Nephron progenitor cell (in vitro differentiated cells): ENCODE measurements around the gene KIF26A.

ENCODE experiments used
- DNase-seq: peaks from one replicate; pipeline ENCODE4 v3.0.0; 2021
- H3K27ac Mint-ChIP-seq: 2 replicates; pipeline ENCODE4 v1.8.0; 2021; ENCODE audit warnings: mild to moderate bottlenecking, moderate library complexity, mixed read lengths
- H3K27me3 Mint-ChIP-seq: 2 replicates; pipeline ENCODE4 v1.8.0; 2021; ENCODE audit warnings: mild to moderate bottlenecking, low read depth, mixed read lengths; ENCODE audit not compliant: poor library complexity
- H3K36me3 Mint-ChIP-seq: 2 replicates; pipeline ENCODE4 v1.8.0; 2021; ENCODE audit warnings: low read depth, mixed read lengths
- H3K4me1 Mint-ChIP-seq: 2 replicates; pipeline ENCODE4 v1.8.0; 2021; ENCODE audit warnings: mixed read lengths
- H3K4me3 Mint-ChIP-seq: 2 replicates; pipeline ENCODE4 v1.8.0; 2021; ENCODE audit warnings: mild to moderate bottlenecking, moderate library complexity, mixed read lengths
- H3K9me3 Mint-ChIP-seq: 2 replicates; pipeline ENCODE4 v1.8.0; 2021; ENCODE audit warnings: mild to moderate bottlenecking, moderate library complexity, mixed read lengths
- TF ChIP-seq, protein P1 (sequence below): fragments of 200-600 bp; sonication (generic); IDR thresholded peaks from 2 replicates; pipeline ENCODE4 v1.5.0; 2021; ENCODE audit warnings: antibody characterized with exemption

Gene KIF26A

DNA sequence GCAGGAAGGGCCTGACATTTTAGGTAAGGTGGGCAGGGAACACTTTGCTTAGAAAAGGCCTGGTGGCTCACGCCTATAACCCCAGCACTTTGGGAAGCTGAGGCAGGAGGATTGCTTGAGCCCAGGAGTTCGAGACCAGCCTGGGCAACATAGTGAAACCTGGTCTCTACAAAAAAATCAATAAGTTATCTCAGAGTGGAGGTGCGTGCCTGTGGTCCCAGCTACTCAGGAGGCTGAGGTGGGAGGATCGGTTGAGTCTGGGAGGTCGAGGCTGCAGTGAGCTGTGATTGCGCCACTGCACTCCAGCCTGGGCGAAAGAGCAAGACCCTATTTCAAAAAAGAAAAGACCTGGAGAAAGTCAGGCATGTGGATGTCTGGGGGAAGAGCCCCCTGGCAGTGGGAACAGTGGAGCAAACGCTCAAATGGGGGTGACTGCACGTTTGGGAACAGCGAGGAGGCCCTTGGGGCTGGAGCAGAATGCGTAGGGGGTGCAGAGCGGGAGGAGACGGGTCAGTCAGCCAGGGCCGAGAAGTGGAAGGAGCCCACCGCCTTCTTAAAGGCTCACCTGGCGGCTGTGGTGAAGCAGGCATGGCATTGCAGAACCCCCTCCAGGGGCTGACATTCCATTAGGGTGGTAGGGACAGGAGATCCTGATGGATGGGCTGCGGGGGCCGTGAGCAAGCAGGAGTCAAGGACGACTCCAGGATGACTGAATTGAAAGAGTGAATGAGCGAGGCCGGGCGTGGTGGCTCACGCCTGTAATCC, 6.2 kb upstream of the KIF26A start:
- peak; percentile 2 for DNase-seq
- no peak overlapping the region for H3K4me3 Mint-ChIP-seq
- TF ChIP-seq, protein P1, sequence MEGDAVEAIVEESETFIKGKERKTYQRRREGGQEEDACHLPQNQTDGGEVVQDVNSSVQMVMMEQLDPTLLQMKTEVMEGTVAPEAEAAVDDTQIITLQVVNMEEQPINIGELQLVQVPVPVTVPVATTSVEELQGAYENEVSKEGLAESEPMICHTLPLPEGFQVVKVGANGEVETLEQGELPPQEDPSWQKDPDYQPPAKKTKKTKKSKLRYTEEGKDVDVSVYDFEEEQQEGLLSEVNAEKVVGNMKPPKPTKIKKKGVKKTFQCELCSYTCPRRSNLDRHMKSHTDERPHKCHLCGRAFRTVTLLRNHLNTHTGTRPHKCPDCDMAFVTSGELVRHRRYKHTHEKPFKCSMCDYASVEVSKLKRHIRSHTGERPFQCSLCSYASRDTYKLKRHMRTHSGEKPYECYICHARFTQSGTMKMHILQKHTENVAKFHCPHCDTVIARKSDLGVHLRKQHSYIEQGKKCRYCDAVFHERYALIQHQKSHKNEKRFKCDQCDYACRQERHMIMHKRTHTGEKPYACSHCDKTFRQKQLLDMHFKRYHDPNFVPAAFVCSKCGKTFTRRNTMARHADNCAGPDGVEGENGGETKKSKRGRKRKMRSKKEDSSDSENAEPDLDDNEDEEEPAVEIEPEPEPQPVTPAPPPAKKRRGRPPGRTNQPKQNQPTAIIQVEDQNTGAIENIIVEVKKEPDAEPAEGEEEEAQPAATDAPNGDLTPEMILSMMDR = no peak
- no peak overlapping the region for H3K27ac Mint-ChIP-seq
- peaks cover 26% of the 10 kb centered on the region for H3K9me3 Mint-ChIP-seq
- peaks cover 66% of the 10 kb centered on the region for H3K27me3 Mint-ChIP-seq
- H3K36me3 Mint-ChIP-seq = no peaks in the 10 kb centered on the region
- H3K4me1 Mint-ChIP-seq = peaks cover 11% of the 10 kb centered on the region

DNA sequence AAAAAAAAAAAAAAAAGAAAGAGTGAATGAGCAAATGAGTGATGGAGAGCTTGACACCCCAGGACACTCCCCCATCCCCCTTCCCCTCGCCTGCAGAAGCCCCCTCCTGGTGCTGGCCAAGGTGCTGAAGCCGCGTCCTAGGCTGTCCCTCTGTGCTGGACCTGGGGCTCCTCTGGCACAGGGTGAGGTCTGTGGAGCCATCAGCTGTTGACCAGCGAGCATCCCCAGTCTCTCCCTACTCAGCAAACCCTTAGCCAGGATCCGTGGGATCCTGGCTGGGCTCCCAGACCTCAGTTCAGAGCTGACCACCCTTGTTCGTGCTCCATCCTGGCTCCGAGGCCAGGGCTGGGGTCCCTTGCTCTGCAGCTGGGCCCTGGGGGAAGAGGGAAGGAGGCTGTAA, 5.4 kb upstream of the KIF26A start:
- Mint-ChIP-seq H3K4me3 (no peak overlapping the region), H3K4me1 (peaks cover 12% of the 10 kb centered on the region), H3K27me3 (peaks cover 73% of the 10 kb centered on the region), H3K27ac (no peak overlapping the region), H3K36me3 (no peaks in the 10 kb centered on the region), H3K9me3 (peaks cover 21% of the 10 kb centered on the region)
- DNase-seq = peak; percentile 85
- TF ChIP-seq, protein P1 = no peak

DNA sequence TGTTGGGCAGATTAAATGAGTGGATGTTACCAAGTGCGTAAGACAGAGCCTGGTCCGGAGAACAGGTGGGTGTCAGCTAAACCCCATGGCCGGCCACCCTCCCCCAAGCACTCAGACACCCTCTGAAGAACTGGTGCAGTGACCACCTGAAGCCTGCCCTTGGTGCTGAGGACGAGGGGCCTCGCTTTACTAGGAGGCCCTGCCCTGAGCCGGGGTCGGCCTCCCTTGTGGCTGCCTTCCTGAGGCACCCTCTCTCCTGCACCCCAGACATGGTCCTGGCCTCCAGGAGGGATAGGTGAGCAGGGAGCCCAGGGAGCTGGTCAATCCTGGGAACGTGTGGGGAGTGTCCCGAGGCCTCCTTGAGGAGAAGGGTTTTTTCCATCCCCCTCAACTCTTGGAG, 4.9 kb upstream of the KIF26A start:
- DNase-seq = no peak
- Mint-ChIP-seq H3K9me3 (peaks cover 18% of the 10 kb centered on the region), H3K27me3 (peaks cover 73% of the 10 kb centered on the region), H3K4me3 (no peak overlapping the region), H3K4me1 (peaks cover 12% of the 10 kb centered on the region), H3K36me3 (no peaks in the 10 kb centered on the region), H3K27ac (no peak overlapping the region)
- TF ChIP-seq, protein P1 = no peak

DNA sequence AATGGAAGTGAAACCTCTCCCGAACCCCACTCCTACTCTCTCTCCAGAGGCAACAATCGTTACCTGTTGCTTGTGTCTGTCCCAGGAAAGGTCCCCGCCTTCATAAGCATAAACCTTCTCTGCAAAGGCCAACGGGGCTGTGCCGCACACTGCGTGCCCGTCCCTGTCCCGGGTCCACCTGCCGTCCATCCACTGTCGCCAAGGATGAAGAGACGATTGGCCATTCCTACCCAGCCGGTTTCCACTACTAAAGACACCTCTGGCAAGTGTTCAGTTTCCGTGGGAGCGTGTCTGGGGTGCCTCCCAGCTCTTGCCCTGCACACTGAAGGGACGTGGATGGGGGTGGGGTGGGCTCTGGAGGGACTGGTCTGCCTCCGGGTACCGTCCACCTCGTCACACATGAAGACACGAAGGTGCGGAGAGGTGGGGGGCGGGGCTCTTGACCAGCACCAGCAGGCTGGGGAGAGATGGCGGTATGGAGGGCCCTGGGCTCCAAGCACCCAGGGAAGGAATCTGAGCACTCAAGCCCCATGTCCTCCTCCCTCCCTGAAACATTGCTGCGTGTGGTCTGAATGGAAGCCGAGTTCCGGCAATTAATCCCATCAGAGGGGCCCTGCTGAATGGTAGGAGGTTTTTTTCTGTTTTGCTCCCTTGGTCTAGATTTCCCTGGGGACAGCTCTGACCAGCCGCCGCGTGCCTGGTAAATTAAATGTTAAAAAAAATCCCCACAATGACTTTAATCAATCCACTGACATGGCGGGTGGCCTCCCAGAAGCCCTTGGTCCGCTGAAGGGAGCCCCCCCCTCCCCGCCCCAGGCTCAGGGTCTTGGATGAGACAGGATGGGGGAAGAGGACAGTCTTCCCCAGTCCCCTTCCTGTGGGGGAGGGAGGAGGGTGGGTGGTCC, 4.1 kb upstream of the KIF26A start:
- TF ChIP-seq, protein P1 = no peak
- peak; percentile 14 for DNase-seq
- H3K9me3 Mint-ChIP-seq = peaks cover 12% of the 10 kb centered on the region

DNA sequence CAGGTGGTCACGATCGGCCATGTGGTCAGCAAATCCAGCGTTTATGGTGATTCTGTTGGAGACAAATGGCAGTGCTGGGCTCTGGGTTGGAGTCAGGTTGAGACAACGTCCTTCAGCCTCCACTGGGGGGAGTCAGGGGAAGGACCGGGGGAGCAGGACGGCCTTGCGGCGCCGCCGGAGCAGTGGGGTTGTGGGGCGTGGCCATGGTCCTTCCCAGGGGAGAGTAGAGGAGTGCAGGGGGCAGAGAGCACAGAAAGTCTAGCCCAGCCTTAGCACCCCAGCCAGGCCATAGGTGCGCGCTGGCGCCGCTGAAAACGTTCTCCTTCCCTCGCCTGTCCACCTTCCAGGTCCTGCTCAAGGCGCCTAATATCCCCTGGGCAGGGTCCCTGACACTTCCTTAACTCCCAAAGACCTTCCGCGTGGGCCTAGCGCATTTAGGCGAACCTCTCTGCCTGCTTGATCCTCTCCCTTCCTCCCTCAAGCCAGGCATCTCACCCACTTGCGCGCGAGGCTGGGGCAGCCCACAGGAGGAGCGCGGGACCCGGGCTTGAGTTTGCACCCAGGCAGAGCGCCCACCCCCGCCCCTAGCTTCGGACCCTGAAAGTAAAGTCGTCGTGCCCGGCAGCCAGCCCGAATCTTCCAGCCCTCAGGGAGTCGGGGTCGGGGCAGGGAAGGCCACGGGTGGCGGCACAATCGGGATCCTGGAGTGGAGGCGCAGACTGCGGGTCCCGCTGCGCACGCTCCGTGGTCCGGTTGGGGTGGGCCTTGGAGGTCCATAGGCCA, 3.1 kb upstream of the KIF26A start:
- Mint-ChIP-seq H3K4me1 (peaks cover 12% of the 10 kb centered on the region), H3K36me3 (no peaks in the 10 kb centered on the region), H3K9me3 (peaks cover 2% of the 10 kb centered on the region), H3K4me3 (peak overlapping the region; percentile 56), H3K27me3 (peaks cover 81% of the 10 kb centered on the region), H3K27ac (no peak overlapping the region)
- TF ChIP-seq, protein P1 = peak; percentile 38
- DNase-seq = peak; percentile 69

More for the DNA sequence above, 4.1 kb upstream of the KIF26A start:
- Mint-ChIP-seq H3K4me1 (peaks cover 12% of the 10 kb centered on the region), H3K4me3 (no peak overlapping the region), H3K36me3 (no peaks in the 10 kb centered on the region), H3K27me3 (peaks cover 75% of the 10 kb centered on the region), H3K27ac (no peak overlapping the region)
